Rectal smooth muscle tissue (tissue), 1 donor: Measurements from ENCODE around the gene FCN2.
"Not testable (repeated sequence)": the region's sequence is repeated elsewhere in the genome, so short reads cannot be mapped to it uniquely, and the experiment has no call there.

ENCODE experiments used
- H3K27ac ChIP-seq: one replicate; pipeline ENCODE4 v1.7.0; 2013; ENCODE audit warnings: low read depth, low read length, inconsistent platforms
- H3K27me3 ChIP-seq: one replicate; pipeline ENCODE4 v1.7.0; 2013; ENCODE audit warnings: low read length; ENCODE audit not compliant: control insufficient read depth, insufficient read depth
- H3K36me3 ChIP-seq: one replicate; pipeline ENCODE4 v1.7.0; 2013; ENCODE audit warnings: low read length; ENCODE audit not compliant: control insufficient read depth, insufficient read depth
- H3K4me1 ChIP-seq: one replicate; pipeline ENCODE4 v1.7.0; 2013; ENCODE audit warnings: low read length; ENCODE audit not compliant: control insufficient read depth, insufficient read depth
- H3K4me3 ChIP-seq: one replicate; pipeline ENCODE4 v1.7.0; 2013; ENCODE audit warnings: low read length
- H3K9ac ChIP-seq: one replicate; pipeline ENCODE4 v1.7.0; 2013; ENCODE audit warnings: low read length

The FCN2 gene

DNA sequence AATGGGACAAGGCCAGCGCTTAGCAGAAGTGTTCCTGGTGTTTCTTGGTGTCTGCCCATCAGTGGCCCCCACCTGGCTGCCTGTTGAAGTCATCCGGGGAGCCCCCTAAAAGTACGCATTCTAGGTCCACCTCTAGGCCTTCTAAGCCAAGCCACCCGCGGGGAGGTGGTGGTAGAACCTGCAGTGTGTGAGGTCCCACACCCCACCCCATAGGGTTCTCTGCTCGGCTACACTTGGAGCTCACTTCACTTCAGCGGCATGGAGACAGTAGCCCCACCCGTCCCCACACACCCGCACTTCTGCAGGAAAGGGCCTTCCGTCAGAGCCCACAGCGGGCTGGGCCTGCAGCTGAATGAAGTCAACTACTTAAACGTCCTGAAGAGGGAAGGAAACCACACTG lies 29.6 kb upstream of the FCN2 start:
- H3K4me1 ChIP-seq = no peaks in the 10 kb centered on the region
- H3K36me3 ChIP-seq = no peaks in the 10 kb centered on the region
- H3K27me3 ChIP-seq = no peaks in the 10 kb centered on the region
- no peak overlapping the region for H3K27ac ChIP-seq
- no peak overlapping the region for H3K9ac ChIP-seq
- H3K4me3 ChIP-seq = no peak overlapping the region

DNA sequence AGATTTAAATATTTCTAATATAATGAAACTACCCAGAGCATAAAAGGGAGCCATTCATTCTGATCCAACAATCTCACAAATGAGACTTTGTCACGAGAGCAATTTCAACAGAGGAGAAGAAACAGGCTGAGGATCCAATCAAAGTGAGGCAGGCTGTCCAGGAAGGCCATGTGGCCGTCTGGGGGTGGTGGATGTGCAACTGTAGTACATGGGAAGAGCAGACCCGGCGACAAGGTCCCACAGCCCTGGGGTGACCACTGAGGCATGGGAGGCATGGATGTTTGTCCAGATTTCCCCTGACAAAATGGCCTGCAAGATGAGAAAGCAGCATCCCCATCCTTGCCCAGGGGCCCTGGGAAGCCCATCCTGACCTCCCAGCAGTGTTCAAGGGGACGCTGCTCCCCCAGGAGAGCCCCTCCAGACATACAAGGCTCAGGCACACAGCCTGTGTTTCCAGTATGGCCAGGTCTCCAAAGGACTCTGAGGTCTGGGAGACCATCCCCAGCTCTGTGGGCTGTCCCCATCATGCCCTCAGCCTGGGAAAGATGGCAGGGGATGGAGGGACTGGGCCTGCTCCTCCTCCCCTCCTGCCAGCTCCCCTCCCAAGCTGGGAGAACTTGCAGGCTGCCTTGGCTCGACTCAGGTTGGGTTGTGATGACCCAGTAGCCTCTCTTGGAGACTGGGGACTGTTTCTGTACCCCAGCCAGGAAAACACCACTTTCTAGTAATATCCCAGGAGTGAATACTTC lies 27.5 kb upstream of the FCN2 start:
- Histone ChIP-seq H3K4me3 (no peak overlapping the region), H3K4me1 (no peaks in the 10 kb centered on the region), H3K9ac (no peak overlapping the region), H3K27ac (no peak overlapping the region), H3K27me3 (no peaks in the 10 kb centered on the region), H3K36me3 (no peaks in the 10 kb centered on the region)

DNA sequence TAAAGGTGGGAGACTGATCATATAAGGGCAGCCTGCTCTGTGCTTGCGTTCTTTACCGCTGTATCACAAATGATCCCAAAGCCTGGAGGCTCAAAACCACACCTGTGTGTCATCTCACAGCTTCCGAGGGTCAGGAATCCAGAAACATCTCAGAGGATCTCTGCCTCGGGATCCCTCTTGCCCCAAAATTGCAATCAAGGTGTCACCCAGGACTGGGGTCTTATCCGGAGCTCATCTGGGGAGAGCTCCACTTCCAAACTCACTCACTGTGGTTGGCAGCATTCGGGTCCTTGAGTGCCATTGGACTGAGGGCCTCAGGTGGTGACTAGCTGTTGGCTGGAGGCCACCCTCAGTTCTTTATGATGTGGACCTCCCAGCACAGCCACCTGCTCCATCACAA lies 26.7 kb upstream of the FCN2 start:
- H3K4me3 ChIP-seq = no peak overlapping the region
- no peak overlapping the region for H3K27ac ChIP-seq
- H3K36me3 ChIP-seq = no peaks in the 10 kb centered on the region
- H3K9ac ChIP-seq = no peak overlapping the region
- no peaks in the 10 kb centered on the region for H3K4me1 ChIP-seq
- no peaks in the 10 kb centered on the region for H3K27me3 ChIP-seq

DNA sequence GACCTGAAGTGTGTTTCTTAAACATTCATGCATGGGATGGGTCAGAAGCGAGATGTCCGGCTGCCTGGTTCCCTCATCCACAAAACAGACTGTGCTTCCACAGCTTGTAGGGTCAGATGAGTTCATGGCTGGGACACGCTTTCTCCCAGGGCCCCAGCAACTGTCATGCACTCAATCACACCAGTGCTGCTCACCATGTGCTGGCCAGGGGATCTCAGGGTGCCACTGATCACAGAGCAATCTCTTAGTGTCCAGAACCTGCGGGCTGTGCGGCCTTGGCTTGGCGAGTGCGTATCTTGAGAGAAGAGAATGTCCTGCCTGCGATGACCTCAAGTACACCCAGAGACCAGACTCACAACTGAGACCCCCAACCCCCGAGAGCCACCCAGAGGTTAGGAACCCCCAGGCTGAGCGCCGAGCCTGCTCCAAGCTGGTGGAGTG lies 26.0 kb upstream of the FCN2 start:
- H3K36me3 ChIP-seq = no peaks in the 10 kb centered on the region
- no peaks in the 10 kb centered on the region for H3K4me1 ChIP-seq
- no peaks in the 10 kb centered on the region for H3K27me3 ChIP-seq
- H3K4me3 ChIP-seq = no peak overlapping the region
- no peak overlapping the region for H3K9ac ChIP-seq
- H3K27ac ChIP-seq = no peak overlapping the region

DNA sequence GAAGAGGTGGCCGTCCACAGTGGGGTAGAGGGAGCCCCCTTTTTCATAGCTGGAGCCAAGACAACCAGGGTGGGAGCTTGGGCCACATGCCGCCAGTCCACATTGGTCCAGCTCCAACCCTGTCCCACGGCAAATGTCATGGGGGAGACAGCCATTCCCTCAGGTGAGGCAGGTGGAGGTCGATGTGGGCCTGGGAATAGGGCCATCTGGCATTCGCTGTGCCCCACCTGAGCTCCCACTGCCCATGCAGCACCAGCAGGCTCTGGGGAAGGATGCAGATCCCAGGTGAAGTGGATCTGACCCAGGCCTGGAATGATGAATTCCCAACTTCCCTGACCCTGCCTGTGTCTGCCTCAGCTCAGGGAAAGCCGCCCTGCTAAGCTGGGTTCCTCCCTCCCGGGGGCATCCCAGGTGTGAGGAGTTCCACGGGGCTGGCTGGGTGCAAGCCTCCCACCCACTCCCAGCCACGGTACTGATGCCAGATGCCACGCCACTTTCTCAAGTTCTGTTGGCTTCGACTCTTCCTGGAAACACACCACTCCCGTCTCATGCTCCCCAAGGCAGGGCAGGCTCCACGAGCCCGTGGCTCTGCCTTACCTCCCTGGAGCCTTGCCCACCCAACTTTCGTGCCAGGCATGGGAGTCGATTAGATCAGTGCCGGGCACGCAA lies 25.2 kb upstream of the FCN2 start:
- Histone ChIP-seq H3K27ac (no peak overlapping the region), H3K36me3 (no peaks in the 10 kb centered on the region), H3K4me3 (no peak overlapping the region), H3K27me3 (no peaks in the 10 kb centered on the region), H3K4me1 (no peaks in the 10 kb centered on the region), H3K9ac (no peak overlapping the region)

DNA sequence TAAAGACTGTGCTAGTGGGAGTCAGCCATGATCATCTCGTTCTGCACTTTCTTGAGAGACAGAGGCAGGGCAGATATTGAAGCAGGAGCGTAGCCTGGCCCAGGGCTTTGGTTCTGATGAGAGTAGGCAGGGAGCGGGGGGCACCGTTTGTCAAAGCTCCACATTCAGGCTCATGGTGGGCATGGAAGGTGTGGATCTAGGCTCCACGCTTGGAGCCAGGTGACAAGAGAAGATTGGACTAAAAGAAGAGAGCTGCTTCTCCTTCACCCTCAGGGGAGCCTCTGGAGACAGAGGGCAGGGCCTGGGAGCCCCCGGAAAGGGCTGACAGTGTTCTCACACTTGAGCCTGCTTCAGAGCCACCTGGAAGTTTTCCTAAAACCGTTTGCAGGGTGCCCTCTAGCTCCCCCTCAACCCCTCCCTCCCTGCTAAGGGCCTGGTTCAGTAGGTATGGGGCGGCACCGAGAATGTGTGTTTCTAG lies 24.7 kb upstream of the FCN2 start:
- no peak overlapping the region for H3K9ac ChIP-seq
- no peak overlapping the region for H3K4me3 ChIP-seq
- no peaks in the 10 kb centered on the region for H3K36me3 ChIP-seq
- no peaks in the 10 kb centered on the region for H3K4me1 ChIP-seq
- H3K27ac ChIP-seq = no peak overlapping the region
- H3K27me3 ChIP-seq = no peaks in the 10 kb centered on the region

DNA sequence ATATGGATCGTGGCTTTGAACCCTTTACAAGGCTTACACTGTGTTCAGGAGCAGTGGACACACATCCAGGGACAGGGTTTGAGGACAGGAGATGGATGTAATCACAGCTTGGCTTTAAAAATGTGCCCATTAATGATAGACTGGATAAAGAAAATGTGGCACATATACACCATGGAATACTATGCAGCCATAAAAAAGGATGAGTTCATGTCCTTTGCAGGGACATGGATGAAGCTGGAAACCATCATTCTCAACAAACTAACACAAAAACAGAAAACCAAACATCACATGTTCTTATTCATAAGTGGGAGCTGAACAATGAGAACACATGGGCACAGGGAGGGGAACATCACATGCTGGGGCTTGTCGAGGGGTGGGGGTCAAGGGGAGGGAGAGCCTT lies 23.2 kb upstream of the FCN2 start:
- not testable (repeated sequence) for H3K36me3 ChIP-seq, H3K27ac ChIP-seq, H3K9ac ChIP-seq

DNA sequence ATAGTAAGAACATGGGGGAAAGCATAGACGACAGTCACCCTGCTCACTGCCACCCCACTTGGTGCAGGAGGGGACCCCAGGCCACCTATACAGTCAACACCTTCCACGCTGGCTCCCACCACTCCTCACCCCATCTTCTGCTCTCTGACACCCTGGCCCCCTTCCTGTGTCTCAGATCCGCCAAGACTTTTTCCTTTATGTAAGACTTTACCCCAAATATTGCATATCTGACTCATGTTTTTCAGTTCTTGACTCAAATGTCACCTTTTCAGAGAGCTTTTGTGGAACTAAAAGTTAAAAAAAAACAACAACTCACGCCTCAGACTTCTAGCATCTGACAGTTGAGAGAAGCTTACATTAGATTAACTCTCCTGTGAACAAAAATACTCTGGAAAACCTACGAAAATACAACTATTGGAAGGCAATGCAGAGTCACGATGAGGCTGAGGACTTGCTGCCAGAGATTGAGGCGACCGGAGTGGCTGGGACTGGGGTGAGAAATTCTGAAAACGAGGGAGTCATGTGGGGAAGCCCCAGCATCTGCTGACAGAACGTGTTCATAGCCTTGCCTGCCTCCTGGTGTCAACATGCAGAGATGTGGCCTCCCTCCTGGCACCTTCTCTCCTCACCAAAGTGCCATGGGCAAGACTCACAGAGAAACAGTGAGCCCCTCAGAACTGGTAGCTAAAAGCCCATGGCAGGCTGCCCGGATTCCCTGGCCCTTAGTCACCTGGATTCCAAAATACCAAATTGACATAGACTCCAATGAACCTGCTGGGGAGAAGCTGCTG lies 22.4 kb upstream of the FCN2 start:
- no peaks in the 10 kb centered on the region for H3K4me1 ChIP-seq

More for the DNA sequence above, 23.2 kb upstream of the FCN2 start:
- not testable (repeated sequence) for H3K4me1 ChIP-seq, H3K4me3 ChIP-seq, H3K27me3 ChIP-seq

DNA sequence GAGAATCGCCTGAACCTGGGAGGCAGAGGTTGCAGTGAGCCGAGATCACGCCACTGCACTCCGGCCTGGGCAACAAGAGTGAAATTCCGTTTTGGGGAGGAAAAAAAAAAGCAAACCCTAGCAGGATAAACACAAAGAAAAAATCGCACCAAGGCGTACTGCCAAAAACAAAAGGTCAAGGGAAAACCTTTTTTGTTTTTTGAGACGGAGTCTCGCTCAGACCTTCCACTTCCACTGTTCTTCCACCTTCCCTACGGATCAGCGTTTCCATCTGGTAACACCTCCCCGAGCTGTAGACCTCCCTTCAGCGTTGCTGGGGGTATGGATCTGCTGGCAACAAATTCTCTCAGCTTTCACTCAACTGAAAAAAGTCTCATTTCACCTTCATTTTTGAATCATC lies 20.1 kb upstream of the FCN2 start:
- Histone ChIP-seq H3K36me3 (no peaks in the 10 kb centered on the region), H3K4me3 (no peak overlapping the region), H3K27me3 (no peaks in the 10 kb centered on the region)

More for the DNA sequence above, 22.4 kb upstream of the FCN2 start:
- Histone ChIP-seq H3K9ac (no peak overlapping the region), H3K4me3 (no peak overlapping the region), H3K27ac (no peak overlapping the region), H3K36me3 (no peaks in the 10 kb centered on the region), H3K27me3 (no peaks in the 10 kb centered on the region)

DNA sequence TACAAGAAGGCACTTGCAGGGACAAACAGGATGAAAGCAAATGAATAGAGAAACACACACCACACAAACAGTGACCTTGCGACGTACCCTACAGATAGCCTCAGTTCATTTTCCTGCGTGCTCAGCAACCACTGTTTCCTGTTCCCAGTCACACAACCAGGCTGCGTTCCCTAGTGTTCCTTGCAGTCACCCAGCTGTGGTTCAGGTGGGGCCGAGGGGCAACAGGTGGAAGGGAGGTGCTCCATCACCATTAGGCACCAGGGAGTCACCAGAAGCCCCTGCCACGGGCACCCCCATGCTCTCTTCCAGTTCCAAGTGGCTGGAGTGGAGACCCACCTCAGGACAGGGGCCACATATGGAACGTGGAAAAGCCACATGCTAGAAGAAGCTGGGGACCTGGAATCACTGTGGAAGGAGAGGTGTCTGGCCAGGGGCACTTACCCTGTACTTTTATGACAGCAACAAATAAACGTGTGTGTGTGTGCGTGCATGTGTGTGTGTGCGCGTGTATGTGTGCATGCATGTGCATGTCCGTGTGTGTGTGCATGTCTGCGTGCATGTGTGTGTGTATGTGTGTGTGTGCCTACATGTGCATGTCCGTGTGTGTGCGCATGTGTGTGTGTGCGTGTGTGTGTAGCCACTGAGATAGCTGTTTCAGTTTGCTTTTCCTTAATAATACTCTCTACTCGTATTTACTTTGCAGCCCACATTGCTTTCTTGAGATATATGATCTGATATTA lies 18.8 kb upstream of the FCN2 start:
- H3K9ac ChIP-seq = no peak overlapping the region
- H3K36me3 ChIP-seq = no peaks in the 10 kb centered on the region
- no peaks in the 10 kb centered on the region for H3K4me1 ChIP-seq
- H3K27ac ChIP-seq = no peak overlapping the region
- no peak overlapping the region for H3K4me3 ChIP-seq
- no peaks in the 10 kb centered on the region for H3K27me3 ChIP-seq

More for the DNA sequence above, 20.1 kb upstream of the FCN2 start:
- Histone ChIP-seq H3K4me1 (no peaks in the 10 kb centered on the region), H3K9ac (no peak overlapping the region), H3K27ac (no peak overlapping the region)

DNA sequence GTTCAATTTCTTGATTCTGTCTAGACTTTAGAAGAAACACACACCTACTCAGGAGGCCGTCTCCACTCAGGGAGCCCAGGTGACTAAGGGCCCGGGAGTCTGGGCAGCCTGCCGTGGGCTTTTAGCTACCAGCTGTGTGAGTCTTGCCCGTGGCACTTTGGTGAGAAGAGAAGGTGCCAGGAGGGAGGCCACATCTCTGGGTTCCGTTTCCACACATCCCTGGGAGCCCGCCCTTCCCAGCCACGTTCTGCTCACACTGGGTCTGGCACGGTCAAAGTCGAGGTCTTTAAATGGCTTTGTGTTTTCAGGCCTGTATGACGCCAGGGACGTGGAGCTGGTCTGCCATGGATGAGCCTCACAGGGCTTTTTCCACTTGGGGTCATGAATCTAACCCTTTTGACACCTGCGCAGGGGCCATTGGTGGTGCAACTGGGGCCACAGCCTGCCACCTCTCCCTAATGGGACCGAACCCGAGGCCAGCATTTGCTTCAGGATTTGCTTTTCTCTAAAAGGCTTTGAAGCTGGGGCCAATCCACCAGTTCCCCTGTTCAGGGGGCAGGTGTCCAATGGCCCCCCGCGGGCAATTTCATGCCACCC lies 17.2 kb upstream of the FCN2 start:
- Histone ChIP-seq H3K9ac (no peak overlapping the region), H3K4me1 (no peaks in the 10 kb centered on the region), H3K27me3 (no peaks in the 10 kb centered on the region), H3K27ac (no peak overlapping the region), H3K4me3 (no peak overlapping the region), H3K36me3 (no peaks in the 10 kb centered on the region)
